ENCODE measurements around the gene HERC5. TPM values are rescaled to one million over a fixed set of nuclear protein-coding genes. Genes with fewer than 3 reads are reported as not detected.
"Not testable (repeated sequence)": the region's sequence is repeated elsewhere in the genome, so short reads cannot be mapped to it uniquely, and the experiment has no call there.

HERC5 gene
- total and polyA plus RNA-seq, 2 donors = 19.1 to 19.3 TPM

GRCh38 chr4:88535090-88535755, 78.3 kb downstream of the HERC5 start:
- H3K4me1 ChIP-seq (ENCODE audit: control insufficient read depth in 2 of 2, insufficient read depth in 2 of 2, low read length in 2 of 2) = no peaks in the 10 kb centered on the region
- 100% methylated on average over 2 of the region's 2 CpGs for WGBS
- no peaks in the 10 kb centered on the region for H3K36me3 ChIP-seq (ENCODE audit: control insufficient read depth in 2 of 2, insufficient read depth in 2 of 2, low read length in 1 of 2)
- no peak for DNase-seq (ENCODE audit: low read depth in 6 of 9, low spot score in 9 of 9)
- H3K9me3 ChIP-seq (ENCODE audit: control insufficient read depth in 2 of 2, insufficient read depth in 1 of 2, low read length in 1 of 2) = no peaks in the 10 kb centered on the region
- no peak overlapping the region for H3K4me3 ChIP-seq (ENCODE audit: low read length in 2 of 2)
- H3K27me3 ChIP-seq (ENCODE audit: control insufficient read depth in 2 of 2, insufficient read depth in 1 of 2, low read length in 1 of 2) = no peaks in the 10 kb centered on the region
- no peak overlapping the region for H3K27ac ChIP-seq (ENCODE audit: low read depth in 1 of 2, low read length in 1 of 2)

- no peak for DNase-seq (ENCODE audit: low read depth in 6 of 9, low spot score in 9 of 9)
- H3K4me3 ChIP-seq (ENCODE audit: low read length in 2 of 2) = no peak overlapping the region
- 93% methylated on average over 1 of the region's 1 CpG for WGBS
- H3K27me3 ChIP-seq (ENCODE audit: control insufficient read depth in 2 of 2, insufficient read depth in 1 of 2, low read length in 1 of 2) = no peaks in the 10 kb centered on the region
- no peak overlapping the region for H3K27ac ChIP-seq (ENCODE audit: low read depth in 1 of 2, low read length in 1 of 2)
- no peaks in the 10 kb centered on the region for H3K9me3 ChIP-seq (ENCODE audit: control insufficient read depth in 2 of 2, insufficient read depth in 1 of 2, low read length in 1 of 2)
- H3K4me1 ChIP-seq (ENCODE audit: control insufficient read depth in 2 of 2, insufficient read depth in 2 of 2, low read length in 2 of 2) = no peaks in the 10 kb centered on the region
- no peaks in the 10 kb centered on the region for H3K36me3 ChIP-seq (ENCODE audit: control insufficient read depth in 2 of 2, insufficient read depth in 2 of 2, low read length in 1 of 2)
These were observed 80.8 kb downstream of the HERC5 start for GRCh38 chr4:88537709-88538108.

GRCh38 chr4:88539322-88540068, 82.6 kb downstream of the HERC5 start:
- H3K36me3 ChIP-seq (ENCODE audit: control insufficient read depth in 2 of 2, insufficient read depth in 2 of 2, low read length in 1 of 2); H3K4me1 ChIP-seq (ENCODE audit: control insufficient read depth in 2 of 2, insufficient read depth in 2 of 2, low read length in 2 of 2); H3K9me3 ChIP-seq (ENCODE audit: control insufficient read depth in 2 of 2, insufficient read depth in 1 of 2, low read length in 1 of 2); H3K27ac ChIP-seq (ENCODE audit: low read depth in 1 of 2, low read length in 1 of 2); H3K27me3 ChIP-seq (ENCODE audit: control insufficient read depth in 2 of 2, insufficient read depth in 1 of 2, low read length in 1 of 2); H3K4me3 ChIP-seq (ENCODE audit: low read length in 2 of 2): not testable (repeated sequence)
- WGBS = 24% methylated on average over 9 of the region's 9 CpGs
- DNase-seq (ENCODE audit: low read depth in 6 of 9, low spot score in 9 of 9) = peak in 3 of 9 donors; percentile 35 to 64 (median 63)

GRCh38 chr4:88549815-88550214, 92.9 kb downstream of the HERC5 start:
- H3K4me3 ChIP-seq (ENCODE audit: low read length in 2 of 2) = no peak overlapping the region
- no peaks in the 10 kb centered on the region for H3K36me3 ChIP-seq (ENCODE audit: control insufficient read depth in 2 of 2, insufficient read depth in 2 of 2, low read length in 1 of 2)
- no peak overlapping the region for H3K27ac ChIP-seq (ENCODE audit: low read depth in 1 of 2, low read length in 1 of 2)
- WGBS = 95% methylated on average over 7 of the region's 7 CpGs
- no peaks in the 10 kb centered on the region for H3K27me3 ChIP-seq (ENCODE audit: control insufficient read depth in 2 of 2, insufficient read depth in 1 of 2, low read length in 1 of 2)
- no peaks in the 10 kb centered on the region for H3K4me1 ChIP-seq (ENCODE audit: control insufficient read depth in 2 of 2, insufficient read depth in 2 of 2, low read length in 2 of 2)
- H3K9me3 ChIP-seq (ENCODE audit: control insufficient read depth in 2 of 2, insufficient read depth in 1 of 2, low read length in 1 of 2) = no peaks in the 10 kb centered on the region
- no peak for DNase-seq (ENCODE audit: low read depth in 6 of 9, low spot score in 9 of 9)

Other genes starting within 250 kb of the HERC5 start
- 22.9 TPM for gene PPM1K, start 172.6 kb upstream of the HERC5 start, total RNA-seq
- 12.2 TPM for gene PPM1K, start 172.6 kb upstream of the HERC5 start, polyA plus RNA-seq
- gene HERC6, start 78.3 kb upstream of the HERC5 start, total RNA-seq = 18.9 TPM
- 11.8 TPM for gene HERC6, start 78.3 kb upstream of the HERC5 start, polyA plus RNA-seq
- gene PYURF, start 66.7 kb downstream of the HERC5 start, total RNA-seq = 86.5 TPM
- 122 TPM for gene PYURF, start 66.7 kb downstream of the HERC5 start, polyA plus RNA-seq
- 10.8 TPM for gene HERC3, start 135.4 kb downstream of the HERC5 start, total RNA-seq
- 9.1 TPM for gene HERC3, start 135.4 kb downstream of the HERC5 start, polyA plus RNA-seq
- gene NAP1L5, start 240.7 kb downstream of the HERC5 start, total RNA-seq = 3.8 TPM
- gene NAP1L5, start 240.7 kb downstream of the HERC5 start, polyA plus RNA-seq = 9.4 TPM

All from thymus (tissue), 11 donors.